DOHH2 (cell line): Measurements from ENCODE around the gene INTU.
A peak's percentile ranks its signal among the peaks of the same experiment; 100 is the strongest.

Source experiments
- H3F3A ChIP-seq: fragments of 200-600 bp; sonication (generic), shearing (Covaris generic); 2 replicates; pipeline ENCODE4 v1.6.0; 2016; ENCODE audit warnings: antibody characterized with exemption, mild to moderate bottlenecking; ENCODE audit not compliant: control insufficient read depth, insufficient read depth
- H3K27ac ChIP-seq: fragments of 200-600 bp; sonication (generic); 2 replicates; pipeline ENCODE4 v1.5.1; 2014; ENCODE audit warnings: low read depth, mild to moderate bottlenecking, low read length, moderate library complexity
- H3K27me3 ChIP-seq: fragments of 200-600 bp; sonication (generic); 2 replicates; pipeline ENCODE4 v1.6.1; 2014; ENCODE audit warnings: mild to moderate bottlenecking, low read length, mixed read lengths; ENCODE audit not compliant: control insufficient read depth
- H3K36me3 ChIP-seq: fragments of 200-600 bp; sonication (generic); 2 replicates; pipeline ENCODE4 v1.6.1; 2014; ENCODE audit warnings: mild to moderate bottlenecking, low read length, moderate library complexity, mixed read lengths; ENCODE audit not compliant: control insufficient read depth
- H3K4me1 ChIP-seq: fragments of 200-600 bp; sonication (generic); 2 replicates; pipeline ENCODE4 v1.6.1; 2014; ENCODE audit warnings: mild to moderate bottlenecking, low read length, mixed read lengths; ENCODE audit not compliant: control insufficient read depth
- H3K4me2 ChIP-seq: fragments of 200-600 bp; sonication (generic); 2 replicates; pipeline ENCODE4 v1.6.0; 2014; ENCODE audit warnings: mild to moderate bottlenecking, low read length, moderate library complexity
- H3K4me3 ChIP-seq: fragments of 200-600 bp; sonication (generic); 2 replicates; pipeline ENCODE4 v1.5.1; 2014; ENCODE audit warnings: mild to moderate bottlenecking, low read length, mixed read lengths
- H3K79me2 ChIP-seq: fragments of 200-600 bp; sonication (generic); 2 replicates; pipeline ENCODE4 v1.6.1; 2014; ENCODE audit warnings: mild to moderate bottlenecking, low read length, mixed read lengths; ENCODE audit not compliant: control insufficient read depth
- H3K9me2 ChIP-seq: fragments of 200-600 bp; sonication (generic); replicated peaks from 2 replicates; pipeline ENCODE4 v1.6.1; 2014; ENCODE audit warnings: mild to moderate bottlenecking, low read length, mixed read lengths; ENCODE audit not compliant: control insufficient read depth
- H3K9me3 ChIP-seq: fragments of 200-600 bp; sonication (generic); 2 replicates; pipeline ENCODE4 v1.6.1; 2014; ENCODE audit warnings: antibody characterized with exemption, low read length, mixed read lengths; ENCODE audit not compliant: control insufficient read depth, insufficient read depth
- H4K20me1 ChIP-seq: fragments of 200-600 bp; sonication (generic); 2 replicates; pipeline ENCODE4 v1.6.0; 2014; ENCODE audit warnings: low read depth, mild to moderate bottlenecking, antibody characterized with exemption, low read length, moderate library complexity; ENCODE audit not compliant: control insufficient read depth, insufficient read depth
- EZH2phosphoT487 ChIP-seq: fragments of 200-600 bp; sonication (generic); IDR thresholded peaks from 2 replicates; pipeline ENCODE4 v1.6.1; 2017; ENCODE audit warnings: borderline replicate concordance, mild to moderate bottlenecking, antibody characterized with exemption, low read length, moderate library complexity, mixed read lengths
- TF ChIP-seq, protein P1 (sequence below): fragments of 200-600 bp; sonication (generic); IDR thresholded peaks from one replicate; pipeline ENCODE4 v1.5.1; 2014; ENCODE audit warnings: antibody characterized with exemption, mild to moderate bottlenecking, low read depth, low read length; ENCODE audit not compliant: poor library complexity, severe bottlenecking

Gene INTU

GRCh38 chr4:127731406-127731805, 98.6 kb downstream of the INTU start:
- no peak overlapping the region for H3K4me2 ChIP-seq
- H3K9me3 ChIP-seq, result no peaks in the 10 kb centered on the region
- no peaks in the 10 kb centered on the region for H3K79me2 ChIP-seq
- no peaks in the 10 kb centered on the region for H3K4me1 ChIP-seq
- no peak overlapping the region for H3K4me3 ChIP-seq
- H3K27me3 ChIP-seq, result no peaks in the 10 kb centered on the region
- H3K36me3 ChIP-seq, result no peaks in the 10 kb centered on the region
- TF ChIP-seq, protein P1, sequence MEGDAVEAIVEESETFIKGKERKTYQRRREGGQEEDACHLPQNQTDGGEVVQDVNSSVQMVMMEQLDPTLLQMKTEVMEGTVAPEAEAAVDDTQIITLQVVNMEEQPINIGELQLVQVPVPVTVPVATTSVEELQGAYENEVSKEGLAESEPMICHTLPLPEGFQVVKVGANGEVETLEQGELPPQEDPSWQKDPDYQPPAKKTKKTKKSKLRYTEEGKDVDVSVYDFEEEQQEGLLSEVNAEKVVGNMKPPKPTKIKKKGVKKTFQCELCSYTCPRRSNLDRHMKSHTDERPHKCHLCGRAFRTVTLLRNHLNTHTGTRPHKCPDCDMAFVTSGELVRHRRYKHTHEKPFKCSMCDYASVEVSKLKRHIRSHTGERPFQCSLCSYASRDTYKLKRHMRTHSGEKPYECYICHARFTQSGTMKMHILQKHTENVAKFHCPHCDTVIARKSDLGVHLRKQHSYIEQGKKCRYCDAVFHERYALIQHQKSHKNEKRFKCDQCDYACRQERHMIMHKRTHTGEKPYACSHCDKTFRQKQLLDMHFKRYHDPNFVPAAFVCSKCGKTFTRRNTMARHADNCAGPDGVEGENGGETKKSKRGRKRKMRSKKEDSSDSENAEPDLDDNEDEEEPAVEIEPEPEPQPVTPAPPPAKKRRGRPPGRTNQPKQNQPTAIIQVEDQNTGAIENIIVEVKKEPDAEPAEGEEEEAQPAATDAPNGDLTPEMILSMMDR, result no peak
- no peak for TF ChIP-seq EZH2phosphoT487
- H3F3A ChIP-seq, result no peaks in the 10 kb centered on the region
- no peak overlapping the region for H3K27ac ChIP-seq
- no peaks in the 10 kb centered on the region for H3K9me2 ChIP-seq
- H4K20me1 ChIP-seq, result no peaks in the 10 kb centered on the region

DNA sequence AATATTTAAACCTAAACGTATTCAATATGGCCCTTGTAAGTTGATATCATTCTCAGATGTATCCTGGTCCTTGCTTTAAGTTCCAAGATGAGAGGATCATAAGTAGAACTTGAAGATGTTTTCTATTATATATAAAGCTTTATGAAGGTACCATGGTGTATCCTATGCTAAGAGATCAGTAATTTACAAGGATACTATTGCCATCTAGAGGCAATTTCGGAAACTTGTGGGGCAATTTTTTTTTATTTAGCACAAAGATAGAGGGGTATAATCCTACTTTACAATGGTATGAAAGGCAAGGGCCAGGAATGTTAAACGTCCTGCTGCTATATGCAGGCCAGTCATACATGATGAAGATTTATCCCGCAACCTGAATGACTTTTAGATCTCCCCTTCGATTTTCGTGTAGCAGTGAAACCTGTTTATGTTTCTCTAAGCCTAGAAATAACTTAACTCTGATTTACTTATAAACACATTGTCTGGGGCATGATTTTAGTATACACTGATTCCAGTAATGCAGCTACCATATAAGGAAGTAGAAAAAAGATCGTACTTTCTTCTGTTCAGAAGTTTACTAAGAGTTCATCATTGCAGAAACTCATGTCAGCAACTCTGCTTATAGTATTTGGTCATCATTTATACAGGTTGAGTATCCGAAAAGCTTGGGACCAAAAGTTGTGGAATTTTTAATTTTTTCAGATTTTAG, 100.0 kb downstream of the INTU start:
- H4K20me1 ChIP-seq, result no peaks in the 10 kb centered on the region
- H3K9me3 ChIP-seq, result no peaks in the 10 kb centered on the region
- no peaks in the 10 kb centered on the region for H3K36me3 ChIP-seq
- no peaks in the 10 kb centered on the region for H3K79me2 ChIP-seq
- H3K4me3 ChIP-seq, result no peak overlapping the region
- no peaks in the 10 kb centered on the region for H3F3A ChIP-seq
- TF ChIP-seq EZH2phosphoT487, result no peak
- TF ChIP-seq, protein P1, result peak; percentile 60
- H3K9me2 ChIP-seq, result no peaks in the 10 kb centered on the region
- no peaks in the 10 kb centered on the region for H3K27me3 ChIP-seq
- no peak overlapping the region for H3K4me2 ChIP-seq
- no peak overlapping the region for H3K27ac ChIP-seq
- H3K4me1 ChIP-seq, result no peaks in the 10 kb centered on the region

GRCh38 chr4:127734976-127735375, 102.2 kb downstream of the INTU start:
- no peaks in the 10 kb centered on the region for H3K9me2 ChIP-seq

More at GRCh38 chr4:127734976-127735375, 102.2 kb downstream of the INTU start:
- Histone ChIP-seq H3K4me1 (no peaks in the 10 kb centered on the region), H4K20me1 (no peaks in the 10 kb centered on the region), H3K4me2 (no peak overlapping the region), H3K9me3 (no peaks in the 10 kb centered on the region), H3K4me3 (no peak overlapping the region), H3K36me3 (no peaks in the 10 kb centered on the region), H3K27me3 (no peaks in the 10 kb centered on the region), H3K27ac (no peak overlapping the region), H3F3A (no peaks in the 10 kb centered on the region), H3K79me2 (no peaks in the 10 kb centered on the region)
- TF ChIP-seq, protein P1, result no peak
- no peak for TF ChIP-seq EZH2phosphoT487
